A549 (cell line): ENCODE data around the gene BATF.

Experiments
- BHLHE40 ChIP-seq: IDR thresholded peaks from 2 replicates; pipeline ENCODE4 v1.6.1; 2012; ENCODE audit warnings: low read depth, low read length, inconsistent platforms
- CTCF ChIP-seq: fragments of >200 bp; sonication (Bioruptor Twin); formaldehyde crosslinking; IDR thresholded peaks from 3 replicates; pipeline ENCODE4 v1.5.1; 2016
- E2F6 ChIP-seq: IDR thresholded peaks from 2 replicates; pipeline ENCODE4 v1.6.1; 2012; ENCODE audit warnings: low read depth, borderline replicate concordance
- POLR2A ChIP-seq: IDR thresholded peaks from 2 replicates; pipeline ENCODE4 v1.6.1; 2012; ENCODE audit warnings: mild to moderate bottlenecking, low read length
- RAD21 ChIP-seq, 2 experiments: fragments of >200 bp in 1 of 2; sonication (Bioruptor Twin) in 1 of 2; formaldehyde crosslinking in 1 of 2; IDR thresholded peaks in 1 of 2; conservative IDR thresholded peaks in 1 of 2; 2 replicates in 1 of 2; 3 replicates in 1 of 2; pipeline ENCODE4 v1.6.1; 2012 to 2018; ENCODE audit warnings: inconsistent platforms in 1 of 2
- ZFP36 ChIP-seq: fragments of 450-650 bp; IDR thresholded peaks from 2 replicates; pipeline ENCODE4 v1.6.1; 2014; ENCODE audit warnings: borderline replicate concordance; ENCODE audit not compliant: partially characterized antibody
- ZSCAN20 ChIP-seq: fragments of 250-450 bp; sonication (Bioruptor Pico); IDR thresholded peaks from 2 replicates; pipeline ENCODE4 v1.8.0; 2022; ENCODE audit warnings: mild to moderate bottlenecking, moderate library complexity
- TF ChIP-seq, protein P1 (sequence below): fragments of 450-650 bp; IDR thresholded peaks from 2 replicates; pipeline ENCODE4 v1.6.1; 2014; ENCODE audit warnings: antibody characterized with exemption

DNA sequence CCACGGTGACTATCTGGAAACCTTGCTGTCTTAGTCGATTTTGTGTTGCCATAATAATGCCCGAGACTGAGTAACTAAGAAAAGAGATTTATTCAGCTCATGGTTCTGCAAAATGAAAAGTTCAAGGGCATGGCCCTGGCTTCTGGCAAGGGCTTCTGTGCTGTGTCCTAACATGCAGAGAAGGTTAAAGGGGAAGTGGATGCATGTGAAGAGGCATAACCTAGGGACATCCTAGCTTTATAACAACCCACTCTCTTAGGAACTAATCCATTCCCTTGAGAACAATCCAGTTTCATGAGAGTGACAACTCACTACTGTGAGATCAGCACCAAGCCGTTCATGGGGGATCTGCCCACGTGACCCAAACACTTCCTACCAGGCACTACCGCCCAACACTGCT is 67.7 kb downstream of the BATF start:
- TF ChIP-seq CTCF (no peak), E2F6 (no peak), RAD21 (conservative IDR thresholded peaks at IDR 0.05 in 1 of 2, IDR thresholded peaks at IDR 0.05 in 1 of 2) (no peak), POLR2A (no peak), BHLHE40 (no peak), ZSCAN20 (CRISPR knock-in tag) (no peak), ZFP36 (no peak)
- TF ChIP-seq, protein P1, sequence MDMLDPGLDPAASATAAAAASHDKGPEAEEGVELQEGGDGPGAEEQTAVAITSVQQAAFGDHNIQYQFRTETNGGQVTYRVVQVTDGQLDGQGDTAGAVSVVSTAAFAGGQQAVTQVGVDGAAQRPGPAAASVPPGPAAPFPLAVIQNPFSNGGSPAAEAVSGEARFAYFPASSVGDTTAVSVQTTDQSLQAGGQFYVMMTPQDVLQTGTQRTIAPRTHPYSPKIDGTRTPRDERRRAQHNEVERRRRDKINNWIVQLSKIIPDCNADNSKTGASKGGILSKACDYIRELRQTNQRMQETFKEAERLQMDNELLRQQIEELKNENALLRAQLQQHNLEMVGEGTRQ = no peak
